C4-2B (cell line): Measurements from ENCODE around the gene SPDYC.

Experiments
- H3K27ac ChIP-seq: fragments of 450-650 bp; 2 replicates; pipeline ENCODE4 v1.5.1; 2017
- CTCF ChIP-seq: fragments of 450-650 bp; conservative IDR thresholded peaks from 2 replicates; pipeline ENCODE4 v1.5.1; 2017; ENCODE audit warnings: mild to moderate bottlenecking
- ZFX ChIP-seq: fragments of 450-650 bp; IDR thresholded peaks from 2 replicates; pipeline ENCODE4 v1.6.1; 2017

SPDYC gene

GRCh38 chr11:65151331-65151899 is 18.6 kb upstream of the SPDYC start:
- no peak overlapping the region for H3K27ac ChIP-seq
- TF ChIP-seq ZFX: no peak
- TF ChIP-seq CTCF: no peak

- no peak for TF ChIP-seq CTCF
- TF ChIP-seq ZFX: no peak
- no peak overlapping the region for H3K27ac ChIP-seq
Observed at GRCh38 chr11:65152122-65152521, 17.9 kb upstream of the SPDYC start.

GRCh38 chr11:65156256-65156655 is 13.8 kb upstream of the SPDYC start:
- no peak overlapping the region for H3K27ac ChIP-seq
- TF ChIP-seq CTCF: no peak
- TF ChIP-seq ZFX: no peak

GRCh38 chr11:65156926-65157325 is 13.1 kb upstream of the SPDYC start:
- TF ChIP-seq CTCF: no peak
- no peak for TF ChIP-seq ZFX
- no peak overlapping the region for H3K27ac ChIP-seq

- H3K27ac ChIP-seq: no peak overlapping the region
- no peak for TF ChIP-seq ZFX
- TF ChIP-seq CTCF: no peak
Observed at GRCh38 chr11:65157336-65157735, 12.7 kb upstream of the SPDYC start.

GRCh38 chr11:65159012-65159411 is 11.0 kb upstream of the SPDYC start:
- TF ChIP-seq ZFX (no peak), CTCF (no peak)
- H3K27ac ChIP-seq: no peak overlapping the region

GRCh38 chr11:65160643-65161042 is 9.4 kb upstream of the SPDYC start:
- TF ChIP-seq CTCF (no peak), ZFX (no peak)

More at GRCh38 chr11:65160643-65161042, 9.4 kb upstream of the SPDYC start:
- H3K27ac ChIP-seq: no peak overlapping the region
